ENCODE results near the gene RNF44. TPM values are rescaled to one million over a fixed set of nuclear protein-coding genes. Genes with fewer than 3 reads are reported as not detected.
A peak's percentile ranks its signal among the peaks of the same experiment; 100 is the strongest.
"Not testable (repeated sequence)": the region's sequence is repeated elsewhere in the genome, so short reads cannot be mapped to it uniquely, and the experiment has no call there.

RNF44 gene

DNA sequence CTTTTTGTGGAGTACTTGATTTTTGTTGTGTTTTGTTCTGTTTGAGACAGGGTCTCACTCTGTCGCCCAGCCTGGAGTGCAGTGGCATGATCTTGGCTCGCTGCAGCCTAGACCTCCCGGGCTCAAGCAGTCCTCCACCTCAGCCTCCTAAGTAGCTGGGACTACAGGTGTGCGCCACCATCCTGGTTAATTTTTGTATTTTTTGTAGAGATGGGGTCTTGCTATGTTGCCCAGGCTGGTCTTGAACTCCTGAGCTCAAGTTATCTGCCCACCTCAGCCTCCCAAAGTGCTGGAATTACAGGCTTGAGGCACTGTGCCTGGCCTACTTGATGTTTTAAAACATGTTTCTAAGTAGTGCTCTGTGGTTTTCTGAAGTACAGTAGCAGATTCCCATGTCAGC lies 50.0 kb downstream of the RNF44 start:
- not testable (repeated sequence) for H3K27ac ChIP-seq (ENCODE audit: low read depth, low read length); H2AK5ac ChIP-seq (ENCODE audit: low read length); H3K23ac ChIP-seq (ENCODE audit: low read length); H2BK5ac ChIP-seq (ENCODE audit: low read length); H3K18ac ChIP-seq (ENCODE audit: low read length); H3K4me2 ChIP-seq (ENCODE audit: low read length); H2BK15ac ChIP-seq (replicated peaks; ENCODE audit: low read depth); DNase-seq; H3K79me2 ChIP-seq (ENCODE audit: control insufficient read depth, insufficient read depth, low read length); H3K36me3 ChIP-seq (ENCODE audit: control insufficient read depth, insufficient read depth, low read length); H3K4ac ChIP-seq (ENCODE audit: low read depth, low read length); H3K4me1 ChIP-seq (ENCODE audit: control insufficient read depth, low read depth, low read length); H4K5ac ChIP-seq (ENCODE audit: low read length); H3K9ac ChIP-seq (ENCODE audit: low read length); H3K79me1 ChIP-seq (ENCODE audit: low read length); H4K8ac ChIP-seq (ENCODE audit: low read depth, low read length); H3K56ac ChIP-seq (ENCODE audit: low read length); H2BK120ac ChIP-seq (ENCODE audit: low read depth, low read length); H3K4me3 ChIP-seq (ENCODE audit: low read length); H3K27me3 ChIP-seq (ENCODE audit: insufficient read depth, low read length, poor library complexity)
- no CpG with 5 or more reads among the region's 4 CpGs for WGBS (ENCODE audit: extremely low coverage, insufficient coverage, low lambda C conversion rate)

DNA sequence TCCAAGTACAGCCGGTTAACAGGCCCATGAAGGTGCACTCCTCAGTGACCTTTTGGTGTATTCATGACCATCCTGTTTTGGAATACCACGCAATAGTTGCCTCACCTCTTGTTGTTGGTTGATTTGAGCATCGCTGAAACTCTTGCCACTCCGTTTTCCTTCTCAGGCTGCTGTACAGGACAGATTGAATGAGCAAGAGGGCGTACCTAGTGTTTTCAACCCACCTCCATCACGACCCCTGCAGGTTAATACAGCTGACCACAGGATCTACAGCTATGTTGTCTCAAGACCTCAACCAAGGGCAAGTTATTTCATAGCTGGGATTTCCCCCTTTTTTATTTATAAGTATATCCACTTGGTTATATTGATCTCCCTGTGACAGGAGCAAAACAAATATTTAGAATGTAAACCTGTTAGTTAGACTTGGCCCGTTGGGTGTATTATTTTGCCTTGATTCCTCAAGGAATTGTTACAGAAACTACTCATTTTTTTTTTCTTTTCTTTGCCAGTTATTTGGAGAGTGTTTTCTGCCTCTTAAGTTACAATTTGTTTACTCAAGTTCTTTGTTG lies 50.9 kb downstream of the RNF44 start:
- no peak overlapping the region for H2BK15ac ChIP-seq (replicated peaks; ENCODE audit: low read depth)
- no peak overlapping the region for H3K23ac ChIP-seq (ENCODE audit: low read length)
- no peaks in the 10 kb centered on the region for H3K27me3 ChIP-seq (ENCODE audit: insufficient read depth, low read length, poor library complexity)
- H3K79me1 ChIP-seq (ENCODE audit: low read length), result peaks cover 5% of the 10 kb centered on the region
- H3K79me2 ChIP-seq (ENCODE audit: control insufficient read depth, insufficient read depth, low read length), result no peaks in the 10 kb centered on the region
- no peak overlapping the region for H3K9ac ChIP-seq (ENCODE audit: low read length)
- H3K4me3 ChIP-seq (ENCODE audit: low read length), result no peak overlapping the region
- H2AK5ac ChIP-seq (ENCODE audit: low read length), result no peak overlapping the region
- H3K27ac ChIP-seq (ENCODE audit: low read depth, low read length), result no peak overlapping the region
- no peaks in the 10 kb centered on the region for H3K4me1 ChIP-seq (ENCODE audit: control insufficient read depth, low read depth, low read length)
- no peak overlapping the region for H4K8ac ChIP-seq (ENCODE audit: low read depth, low read length)
- no CpG with 5 or more reads among the region's 7 CpGs for WGBS (ENCODE audit: extremely low coverage, insufficient coverage, low lambda C conversion rate)
- no peak overlapping the region for H3K18ac ChIP-seq (ENCODE audit: low read length)
- peak; percentile 16 for DNase-seq
- no peak overlapping the region for H3K4ac ChIP-seq (ENCODE audit: low read depth, low read length)
- no peak overlapping the region for H2BK5ac ChIP-seq (ENCODE audit: low read length)
- H3K56ac ChIP-seq (ENCODE audit: low read length), result no peak overlapping the region
- H3K4me2 ChIP-seq (ENCODE audit: low read length), result no peak overlapping the region
- H4K5ac ChIP-seq (ENCODE audit: low read length), result no peak overlapping the region
- H2BK120ac ChIP-seq (ENCODE audit: low read depth, low read length), result no peak overlapping the region
- peaks cover 7% of the 10 kb centered on the region for H3K36me3 ChIP-seq (ENCODE audit: control insufficient read depth, insufficient read depth, low read length)

DNA sequence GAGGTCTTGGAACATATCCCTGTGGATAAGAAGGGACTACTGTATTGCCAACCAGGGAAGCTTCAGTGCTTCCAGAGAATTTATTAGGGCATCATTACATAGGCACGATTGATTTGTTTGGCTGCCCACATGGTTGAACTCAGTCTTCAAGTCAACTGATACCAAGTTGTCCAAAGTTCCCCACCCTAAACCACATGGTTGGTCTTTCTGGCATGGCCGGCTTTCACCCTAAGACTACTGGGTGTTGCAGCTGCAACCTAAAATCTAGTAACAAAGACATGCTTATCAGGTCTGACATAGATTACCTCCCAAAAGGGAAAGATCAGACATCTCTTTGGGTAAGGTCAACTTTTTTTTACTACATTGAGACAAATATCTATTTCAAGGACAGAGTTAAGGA lies 52.0 kb downstream of the RNF44 start:
- H3K18ac ChIP-seq (ENCODE audit: low read length), result no peak overlapping the region
- no peak overlapping the region for H3K27ac ChIP-seq (ENCODE audit: low read depth, low read length)
- no peak overlapping the region for H2BK5ac ChIP-seq (ENCODE audit: low read length)
- H3K79me2 ChIP-seq (ENCODE audit: control insufficient read depth, insufficient read depth, low read length), result no peaks in the 10 kb centered on the region
- no peak overlapping the region for H3K4me3 ChIP-seq (ENCODE audit: low read length)
- H3K4me2 ChIP-seq (ENCODE audit: low read length), result no peak overlapping the region
- no peaks in the 10 kb centered on the region for H3K4me1 ChIP-seq (ENCODE audit: control insufficient read depth, low read depth, low read length)
- no peak overlapping the region for H4K8ac ChIP-seq (ENCODE audit: low read depth, low read length)
- H3K36me3 ChIP-seq (ENCODE audit: control insufficient read depth, insufficient read depth, low read length), result peaks cover 7% of the 10 kb centered on the region
- no peak overlapping the region for H3K23ac ChIP-seq (ENCODE audit: low read length)
- no peak overlapping the region for H2AK5ac ChIP-seq (ENCODE audit: low read length)
- DNase-seq, result no peak
- no peak overlapping the region for H3K4ac ChIP-seq (ENCODE audit: low read depth, low read length)
- WGBS (ENCODE audit: extremely low coverage, insufficient coverage, low lambda C conversion rate), result no CpG with 5 or more reads among the region's 2 CpGs
- no peak overlapping the region for H3K56ac ChIP-seq (ENCODE audit: low read length)
- H2BK120ac ChIP-seq (ENCODE audit: low read depth, low read length), result no peak overlapping the region
- no peaks in the 10 kb centered on the region for H3K27me3 ChIP-seq (ENCODE audit: insufficient read depth, low read length, poor library complexity)
- H3K79me1 ChIP-seq (ENCODE audit: low read length), result peaks cover 5% of the 10 kb centered on the region
- no peak overlapping the region for H3K9ac ChIP-seq (ENCODE audit: low read length)
- no peak overlapping the region for H2BK15ac ChIP-seq (replicated peaks; ENCODE audit: low read depth)
- H4K5ac ChIP-seq (ENCODE audit: low read length), result no peak overlapping the region

DNA sequence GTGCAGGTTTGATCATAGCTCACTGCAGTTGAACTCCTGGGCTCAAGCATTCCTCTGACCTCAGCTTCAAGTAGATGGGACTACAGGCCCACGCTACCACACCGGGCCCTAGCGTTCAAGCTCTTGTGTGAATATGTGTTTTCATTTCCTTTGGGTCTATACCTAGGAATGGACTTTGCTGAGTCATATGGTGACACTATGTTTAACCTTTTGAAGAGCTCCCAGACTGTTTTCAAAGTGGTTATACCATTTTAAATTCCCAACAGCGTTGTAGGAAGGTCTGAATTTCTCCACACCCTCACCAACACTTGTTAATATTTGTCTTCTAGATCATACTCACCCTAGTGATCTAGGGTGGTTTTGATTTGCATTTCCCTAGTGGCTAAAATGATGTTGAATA lies 55.5 kb downstream of the RNF44 start:
- Histone ChIP-seq H3K9ac (ENCODE audit: low read length) (no peak overlapping the region), H3K4me1 (ENCODE audit: control insufficient read depth, low read depth, low read length) (no peaks in the 10 kb centered on the region), H3K4me3 (ENCODE audit: low read length) (no peak overlapping the region), H4K5ac (ENCODE audit: low read length) (no peak overlapping the region), H3K79me2 (ENCODE audit: control insufficient read depth, insufficient read depth, low read length) (no peaks in the 10 kb centered on the region), H2BK120ac (ENCODE audit: low read depth, low read length) (no peak overlapping the region), H3K36me3 (ENCODE audit: control insufficient read depth, insufficient read depth, low read length) (peaks cover 5% of the 10 kb centered on the region), H3K27me3 (ENCODE audit: insufficient read depth, low read length, poor library complexity) (no peaks in the 10 kb centered on the region), H2AK5ac (ENCODE audit: low read length) (no peak overlapping the region), H3K4me2 (ENCODE audit: low read length) (no peak overlapping the region), H4K8ac (ENCODE audit: low read depth, low read length) (no peak overlapping the region), H3K27ac (ENCODE audit: low read depth, low read length) (no peak overlapping the region), H2BK15ac (replicated peaks; ENCODE audit: low read depth) (no peak overlapping the region), H3K4ac (ENCODE audit: low read depth, low read length) (no peak overlapping the region), H3K23ac (ENCODE audit: low read length) (no peak overlapping the region), H2BK5ac (ENCODE audit: low read length) (no peak overlapping the region), H3K56ac (ENCODE audit: low read length) (no peak overlapping the region), H3K79me1 (ENCODE audit: low read length) (peaks cover 6% of the 10 kb centered on the region), H3K18ac (ENCODE audit: low read length) (no peak overlapping the region)
- DNase-seq, result peak; percentile 4
- WGBS (ENCODE audit: extremely low coverage, insufficient coverage, low lambda C conversion rate), result no CpG with 5 or more reads among the region's 4 CpGs

Small RNAs within 50 kb of the gene (small RNA-seq; reads per million reads assigned to genes)
- not detected for gene RF00019 (ENCODE audit: insufficient read depth)
- gene RN7SL684P (ENCODE audit: insufficient read depth), result not detected

All from mesendoderm (in vitro differentiated cells).